ENCODE measurements around the gene XPO4.

GRCh38 chr13:20775961-20776360 lies 126.6 kb downstream of the XPO4 start:
- no peak for TF ChIP-seq POLR2A (IDR thresholded peaks at IDR 0.05)
- TF ChIP-seq, protein P1, sequence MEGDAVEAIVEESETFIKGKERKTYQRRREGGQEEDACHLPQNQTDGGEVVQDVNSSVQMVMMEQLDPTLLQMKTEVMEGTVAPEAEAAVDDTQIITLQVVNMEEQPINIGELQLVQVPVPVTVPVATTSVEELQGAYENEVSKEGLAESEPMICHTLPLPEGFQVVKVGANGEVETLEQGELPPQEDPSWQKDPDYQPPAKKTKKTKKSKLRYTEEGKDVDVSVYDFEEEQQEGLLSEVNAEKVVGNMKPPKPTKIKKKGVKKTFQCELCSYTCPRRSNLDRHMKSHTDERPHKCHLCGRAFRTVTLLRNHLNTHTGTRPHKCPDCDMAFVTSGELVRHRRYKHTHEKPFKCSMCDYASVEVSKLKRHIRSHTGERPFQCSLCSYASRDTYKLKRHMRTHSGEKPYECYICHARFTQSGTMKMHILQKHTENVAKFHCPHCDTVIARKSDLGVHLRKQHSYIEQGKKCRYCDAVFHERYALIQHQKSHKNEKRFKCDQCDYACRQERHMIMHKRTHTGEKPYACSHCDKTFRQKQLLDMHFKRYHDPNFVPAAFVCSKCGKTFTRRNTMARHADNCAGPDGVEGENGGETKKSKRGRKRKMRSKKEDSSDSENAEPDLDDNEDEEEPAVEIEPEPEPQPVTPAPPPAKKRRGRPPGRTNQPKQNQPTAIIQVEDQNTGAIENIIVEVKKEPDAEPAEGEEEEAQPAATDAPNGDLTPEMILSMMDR (IDR thresholded peaks at IDR 0.05): no peak
